ENCODE measurements around the gene MEGF6.
A peak's percentile ranks its signal among the peaks of the same experiment; 100 is the strongest.

Gene MEGF6

GRCh38 chr1:3571263-3571662 is 40.0 kb downstream of the MEGF6 start:
- no peak for ATAC-seq
- DNase-seq = no peak

GRCh38 chr1:3570066-3570986 is 41.0 kb downstream of the MEGF6 start:
- ATAC-seq (no peak), DNase-seq (no peak)

GRCh38 chr1:3569436-3569835 is 41.9 kb downstream of the MEGF6 start:
- no peak for DNase-seq
- no peak for ATAC-seq

- ATAC-seq = peak; percentile 9
Measured at GRCh38 chr1:3568815-3569435, 42.4 kb downstream of the MEGF6 start.

GRCh38 chr1:3566951-3567804 is 44.1 kb downstream of the MEGF6 start:
- ATAC-seq (no peak), DNase-seq (no peak)

More at GRCh38 chr1:3568815-3569435, 42.4 kb downstream of the MEGF6 start:
- no peak for DNase-seq

GRCh38 chr1:3566003-3566885 is 45.1 kb downstream of the MEGF6 start:
- ATAC-seq = no peak
- DNase-seq = no peak

GRCh38 chr1:3564921-3565831 is 46.1 kb downstream of the MEGF6 start:
- ATAC-seq = no peak

GRCh38 chr1:3563610-3564009 is 47.7 kb downstream of the MEGF6 start:
- no peak for DNase-seq
- no peak for ATAC-seq

More at GRCh38 chr1:3564921-3565831, 46.1 kb downstream of the MEGF6 start:
- DNase-seq = peak; percentile 42

- DNase-seq (no peak), ATAC-seq (no peak)
Measured at GRCh38 chr1:3563125-3563524, 48.2 kb downstream of the MEGF6 start.

- DNase-seq = no peak
Measured at GRCh38 chr1:3562712-3563111, 48.6 kb downstream of the MEGF6 start.

GRCh38 chr1:3561702-3562101 is 49.6 kb downstream of the MEGF6 start:
- DNase-seq (no peak), ATAC-seq (no peak)

More at GRCh38 chr1:3562712-3563111, 48.6 kb downstream of the MEGF6 start:
- ATAC-seq = no peak

GRCh38 chr1:3560981-3561380 is 50.3 kb downstream of the MEGF6 start:
- ATAC-seq (no peak), DNase-seq (no peak)

GRCh38 chr1:3560251-3560871 is 50.9 kb downstream of the MEGF6 start:
- ATAC-seq (no peak), DNase-seq (no peak)

- no peak for DNase-seq
- no peak for ATAC-seq
Measured at GRCh38 chr1:3558036-3558726, 53.1 kb downstream of the MEGF6 start.

- ATAC-seq = no peak
- DNase-seq = no peak
Measured at GRCh38 chr1:3557366-3557765, 53.9 kb downstream of the MEGF6 start.

- no peak for ATAC-seq
- DNase-seq = no peak
Measured at GRCh38 chr1:3556336-3556735, 55.0 kb downstream of the MEGF6 start.

GRCh38 chr1:3555131-3555920 is 56.0 kb downstream of the MEGF6 start:
- ATAC-seq (no peak), DNase-seq (no peak)

GRCh38 chr1:3553940-3554223 is 57.4 kb downstream of the MEGF6 start:
- no peak for DNase-seq
- ATAC-seq = no peak

All from stimulated activated naive CD8-positive, alpha-beta T cell treated with anti-CD3 and anti-CD28 coated beads, Interleukin-15, Interleukin-2, amounts not matched to agents 100 U/mL and 50 U/mL, for 24 hours (primary cell).